Neural cell (in vitro differentiated cells): ENCODE results near the gene PKNOX1. TPM values are rescaled to one million over a fixed set of nuclear protein-coding genes. Genes with fewer than 3 reads are reported as not detected.
"Not testable (repeated sequence)": the region's sequence is repeated elsewhere in the genome, so short reads cannot be mapped to it uniquely, and the experiment has no call there.

Experiments used
- H2AFZ ChIP-seq: fragments of 200-600, 300-800 bp; sonication (generic), shearing (Covaris generic); 2 replicates; pipeline ENCODE4 v1.6.0; 2014; ENCODE audit warnings: low read depth, mild to moderate bottlenecking, antibody characterized with exemption, low read length, moderate library complexity
- H3F3A ChIP-seq: fragments of 200-600 bp; shearing (Covaris generic); 2 replicates; pipeline ENCODE4 v1.6.1; 2016; ENCODE audit warnings: mild to moderate bottlenecking, moderate library complexity, mixed read lengths, antibody characterized with exemption, low read length; ENCODE audit not compliant: insufficient read depth, poor library complexity, severe bottlenecking
- H3K27ac ChIP-seq: fragments of 200-600, 300-800 bp; sonication (generic), shearing (Covaris generic); 2 replicates; pipeline ENCODE4 v1.5.1; 2014; ENCODE audit warnings: mild to moderate bottlenecking, low read length, moderate library complexity
- H3K27me3 ChIP-seq: fragments of 300-800, 200-600 bp; sonication (generic), shearing (Covaris generic); 2 replicates; pipeline ENCODE4 v1.6.0; 2014; ENCODE audit warnings: mild to moderate bottlenecking, low read depth, low read length, moderate library complexity; ENCODE audit not compliant: insufficient read depth
- H3K36me3 ChIP-seq: fragments of 300-800, 200-600 bp; sonication (generic), shearing (Covaris generic); 2 replicates; pipeline ENCODE4 v1.5.1; 2014; ENCODE audit warnings: mild to moderate bottlenecking, antibody characterized with exemption, low read length, moderate library complexity; ENCODE audit not compliant: insufficient read depth
- H3K4me2 ChIP-seq: fragments of 300-800, 200-600 bp; sonication (generic), shearing (Covaris generic); 2 replicates; pipeline ENCODE4 v1.6.0; 2014; ENCODE audit warnings: mild to moderate bottlenecking, low read length
- H3K4me3 ChIP-seq: fragments of 300-800, 200-600 bp; sonication (generic), shearing (Covaris generic); 2 replicates; pipeline ENCODE4 v1.5.1; 2014; ENCODE audit warnings: mild to moderate bottlenecking, low read length, moderate library complexity
- H3K79me2 ChIP-seq: fragments of 200-600 bp; shearing (Covaris generic); replicated peaks from 2 replicates; pipeline ENCODE4 v1.6.0; 2014; ENCODE audit warnings: mild to moderate bottlenecking, low read length, moderate library complexity; ENCODE audit not compliant: insufficient read depth
- H3K9ac ChIP-seq: fragments of 300-800, 200-600 bp; sonication (generic), shearing (Covaris generic); 2 replicates; pipeline ENCODE4 v1.6.1; 2016; ENCODE audit warnings: mild to moderate bottlenecking, low read length, mixed read lengths
- H3K9me2 ChIP-seq: fragments of 200-600 bp; shearing (Covaris generic); 2 replicates; pipeline ENCODE4 v1.6.1; 2016; ENCODE audit warnings: mild to moderate bottlenecking, low read length, mixed read lengths; ENCODE audit not compliant: insufficient read depth
- H3K9me3 ChIP-seq: fragments of 200-600, 300-800 bp; sonication (generic), shearing (Covaris generic); 2 replicates; pipeline ENCODE4 v1.6.1; 2016; ENCODE audit warnings: mild to moderate bottlenecking, mixed run types, low read length, moderate library complexity, mixed read lengths
- H4K20me1 ChIP-seq: fragments of 200-600 bp; shearing (Covaris generic); 2 replicates; pipeline ENCODE4 v1.6.1; 2016; ENCODE audit warnings: mild to moderate bottlenecking, mixed run types; ENCODE audit not compliant: insufficient read depth
- polyA plus RNA-seq: library from polyadenylated mRNA; depleted of rRNA; stranded (reverse); fragments of >200 nt; gene quantifications from 2 replicates; pipeline ENCODE4 v1.2.3, GENCODE V29; 2014

Gene PKNOX1
- polyA plus RNA-seq, 1 donor from 2014 or later: 6.9 TPM

DNA sequence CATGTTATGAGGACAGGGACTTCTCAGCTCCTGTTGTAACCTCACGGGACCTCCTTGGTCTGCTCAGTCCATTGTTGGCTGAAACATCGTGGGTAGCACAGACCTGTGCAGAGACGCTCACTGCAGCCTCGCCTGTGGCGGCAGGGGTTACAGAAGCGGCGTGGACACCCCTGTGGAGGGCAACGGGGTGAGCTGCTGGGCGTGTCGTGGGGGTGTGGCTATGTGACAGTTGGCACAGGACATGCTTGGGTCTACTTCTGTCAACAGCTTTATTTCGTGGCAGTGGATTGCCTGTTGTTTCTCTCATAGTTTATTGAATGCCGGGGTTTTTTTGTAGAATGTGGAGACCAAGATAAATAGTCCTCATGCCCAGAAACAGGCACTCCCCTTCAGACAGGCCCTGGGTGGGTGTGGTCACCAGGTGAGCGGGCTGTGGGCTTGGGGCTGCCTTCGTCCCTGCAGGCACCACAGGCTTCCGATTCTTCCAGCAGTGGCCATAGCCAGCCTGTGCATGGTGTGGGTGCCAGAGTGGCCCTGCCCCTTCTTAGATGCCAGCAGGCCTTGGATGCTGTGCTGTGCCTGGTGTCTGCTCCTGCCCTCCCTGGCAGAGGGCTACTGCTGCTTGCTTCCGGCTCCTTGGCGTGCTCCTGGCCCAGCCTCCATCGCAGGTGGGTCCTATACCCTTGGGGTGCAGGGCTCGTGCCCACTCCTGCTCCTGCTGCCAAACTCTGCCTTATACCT, 63.7 kb downstream of the PKNOX1 start:
- H3K4me3 ChIP-seq, H3F3A ChIP-seq, H3K36me3 ChIP-seq, H3K79me2 ChIP-seq, H2AFZ ChIP-seq, H3K27me3 ChIP-seq, H3K27ac ChIP-seq, H3K9me3 ChIP-seq, H4K20me1 ChIP-seq, H3K9me2 ChIP-seq, H3K9ac ChIP-seq, H3K4me2 ChIP-seq: not testable (repeated sequence)

DNA sequence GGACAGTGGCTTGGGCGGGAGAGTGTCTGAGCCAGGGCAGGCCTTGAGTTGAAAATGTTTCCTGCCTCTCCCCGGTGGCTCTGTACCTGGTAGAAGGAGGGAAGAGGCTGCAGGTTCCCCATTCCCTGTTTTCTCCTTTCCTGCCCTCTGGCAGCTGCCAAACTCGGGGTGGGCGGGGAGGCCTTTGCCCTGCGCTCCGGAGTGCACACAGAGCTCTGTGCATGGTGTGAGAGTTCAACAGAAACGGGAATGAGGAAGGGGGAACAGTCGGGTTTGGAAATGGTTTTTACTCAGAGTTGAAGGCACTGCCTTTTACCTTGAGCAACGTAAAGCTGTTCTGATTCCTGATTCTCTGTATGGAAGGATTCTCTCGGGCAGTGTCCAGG, 64.3 kb downstream of the PKNOX1 start:
- H3K27ac ChIP-seq, H4K20me1 ChIP-seq, H3K9ac ChIP-seq, H3K9me2 ChIP-seq, H3K4me3 ChIP-seq, H2AFZ ChIP-seq, H3K4me2 ChIP-seq, H3K36me3 ChIP-seq, H3F3A ChIP-seq, H3K79me2 ChIP-seq, H3K9me3 ChIP-seq, H3K27me3 ChIP-seq: not testable (repeated sequence)

- H3K36me3 ChIP-seq, H3F3A ChIP-seq, H3K9ac ChIP-seq, H3K27me3 ChIP-seq, H3K27ac ChIP-seq, H3K9me2 ChIP-seq, H2AFZ ChIP-seq, H4K20me1 ChIP-seq, H3K9me3 ChIP-seq, H3K4me3 ChIP-seq, H3K4me2 ChIP-seq, H3K79me2 ChIP-seq: not testable (repeated sequence)
These were observed 67.8 kb downstream of the PKNOX1 start for GRCh38 chr21:43042169-43042568.

- H3K27ac ChIP-seq, H3K36me3 ChIP-seq, H3K9me3 ChIP-seq, H3K4me2 ChIP-seq, H3F3A ChIP-seq, H3K4me3 ChIP-seq, H3K79me2 ChIP-seq, H3K9ac ChIP-seq, H4K20me1 ChIP-seq, H3K27me3 ChIP-seq, H2AFZ ChIP-seq, H3K9me2 ChIP-seq: not testable (repeated sequence)
These were observed 68.9 kb downstream of the PKNOX1 start for GRCh38 chr21:43043291-43043690.

- not testable (repeated sequence) for H3K9ac ChIP-seq, H3K27ac ChIP-seq, H3K4me3 ChIP-seq, H3K4me2 ChIP-seq, H3K36me3 ChIP-seq, H3K79me2 ChIP-seq, H3K9me2 ChIP-seq, H3K27me3 ChIP-seq, H3K9me3 ChIP-seq, H2AFZ ChIP-seq, H4K20me1 ChIP-seq, H3F3A ChIP-seq
These were observed 70.2 kb downstream of the PKNOX1 start for GRCh38 chr21:43044547-43044946.

- not testable (repeated sequence) for H2AFZ ChIP-seq, H4K20me1 ChIP-seq, H3K4me3 ChIP-seq, H3K9ac ChIP-seq, H3K79me2 ChIP-seq, H3K9me2 ChIP-seq, H3K36me3 ChIP-seq, H3F3A ChIP-seq, H3K4me2 ChIP-seq, H3K27me3 ChIP-seq, H3K9me3 ChIP-seq, H3K27ac ChIP-seq
These were observed 71.0 kb downstream of the PKNOX1 start for GRCh38 chr21:43045165-43045875.

GRCh38 chr21:43045876-43046821, 71.8 kb downstream of the PKNOX1 start:
- H3K9ac ChIP-seq, H3K4me3 ChIP-seq, H3K9me2 ChIP-seq, H3F3A ChIP-seq, H3K27me3 ChIP-seq, H4K20me1 ChIP-seq, H3K36me3 ChIP-seq, H3K9me3 ChIP-seq, H3K27ac ChIP-seq, H3K4me2 ChIP-seq, H2AFZ ChIP-seq, H3K79me2 ChIP-seq: not testable (repeated sequence)
